Measurements from ENCODE around the gene CA6. TPM values are rescaled to one million over a fixed set of nuclear protein-coding genes. Genes with fewer than 3 reads are reported as not detected.
"Not testable (repeated sequence)": the region's sequence is repeated elsewhere in the genome, so short reads cannot be mapped to it uniquely, and the experiment has no call there.

Gene CA6
- total RNA-seq, 2 donors from 2014 or later = not detected

GRCh38 chr1:9020305-9020704 lies 74.6 kb downstream of the CA6 start:
- Histone ChIP-seq H3K9me3 (ENCODE audit: control insufficient read depth, low read length) (no peaks in the 10 kb centered on the region), H3K4me3 (ENCODE audit: low read length) (no peak overlapping the region), H3K4me1 (ENCODE audit: control insufficient read depth, insufficient read depth, low read length) (no peaks in the 10 kb centered on the region), H3K27me3 (ENCODE audit: control insufficient read depth, insufficient read depth, low read length, poor library complexity, severe bottlenecking) (no peaks in the 10 kb centered on the region), H3K27ac (ENCODE audit: low read depth, low read length) (no peak overlapping the region), H3K9ac (ENCODE audit: extremely low read depth, low read length, poor library complexity, severe bottlenecking) (no peak overlapping the region), H3K36me3 (ENCODE audit: control insufficient read depth, insufficient read depth, low read length) (no peaks in the 10 kb centered on the region)
- Mint-ChIP-seq H3K4me1 (no peaks in the 10 kb centered on the region), H3K36me3 (ENCODE audit: low read depth) (no peaks in the 10 kb centered on the region), H3K4me3 (no peak overlapping the region), H3K9me3 (no peaks in the 10 kb centered on the region), H3K27ac (no peak overlapping the region), H3K27me3 (ENCODE audit: insufficient read depth) (no peaks in the 10 kb centered on the region)
- 88 to 93% methylated on average over 2 to 5 of the region's 6 CpGs for WGBS, 2 experiments (ENCODE audit: insufficient coverage in 1 of 2, insufficient read length in 1 of 2)
- TF ChIP-seq, protein P1, sequence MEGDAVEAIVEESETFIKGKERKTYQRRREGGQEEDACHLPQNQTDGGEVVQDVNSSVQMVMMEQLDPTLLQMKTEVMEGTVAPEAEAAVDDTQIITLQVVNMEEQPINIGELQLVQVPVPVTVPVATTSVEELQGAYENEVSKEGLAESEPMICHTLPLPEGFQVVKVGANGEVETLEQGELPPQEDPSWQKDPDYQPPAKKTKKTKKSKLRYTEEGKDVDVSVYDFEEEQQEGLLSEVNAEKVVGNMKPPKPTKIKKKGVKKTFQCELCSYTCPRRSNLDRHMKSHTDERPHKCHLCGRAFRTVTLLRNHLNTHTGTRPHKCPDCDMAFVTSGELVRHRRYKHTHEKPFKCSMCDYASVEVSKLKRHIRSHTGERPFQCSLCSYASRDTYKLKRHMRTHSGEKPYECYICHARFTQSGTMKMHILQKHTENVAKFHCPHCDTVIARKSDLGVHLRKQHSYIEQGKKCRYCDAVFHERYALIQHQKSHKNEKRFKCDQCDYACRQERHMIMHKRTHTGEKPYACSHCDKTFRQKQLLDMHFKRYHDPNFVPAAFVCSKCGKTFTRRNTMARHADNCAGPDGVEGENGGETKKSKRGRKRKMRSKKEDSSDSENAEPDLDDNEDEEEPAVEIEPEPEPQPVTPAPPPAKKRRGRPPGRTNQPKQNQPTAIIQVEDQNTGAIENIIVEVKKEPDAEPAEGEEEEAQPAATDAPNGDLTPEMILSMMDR (conservative IDR thresholded peaks at IDR 0.05) = no peak
- no peak for DNase-seq

DNA sequence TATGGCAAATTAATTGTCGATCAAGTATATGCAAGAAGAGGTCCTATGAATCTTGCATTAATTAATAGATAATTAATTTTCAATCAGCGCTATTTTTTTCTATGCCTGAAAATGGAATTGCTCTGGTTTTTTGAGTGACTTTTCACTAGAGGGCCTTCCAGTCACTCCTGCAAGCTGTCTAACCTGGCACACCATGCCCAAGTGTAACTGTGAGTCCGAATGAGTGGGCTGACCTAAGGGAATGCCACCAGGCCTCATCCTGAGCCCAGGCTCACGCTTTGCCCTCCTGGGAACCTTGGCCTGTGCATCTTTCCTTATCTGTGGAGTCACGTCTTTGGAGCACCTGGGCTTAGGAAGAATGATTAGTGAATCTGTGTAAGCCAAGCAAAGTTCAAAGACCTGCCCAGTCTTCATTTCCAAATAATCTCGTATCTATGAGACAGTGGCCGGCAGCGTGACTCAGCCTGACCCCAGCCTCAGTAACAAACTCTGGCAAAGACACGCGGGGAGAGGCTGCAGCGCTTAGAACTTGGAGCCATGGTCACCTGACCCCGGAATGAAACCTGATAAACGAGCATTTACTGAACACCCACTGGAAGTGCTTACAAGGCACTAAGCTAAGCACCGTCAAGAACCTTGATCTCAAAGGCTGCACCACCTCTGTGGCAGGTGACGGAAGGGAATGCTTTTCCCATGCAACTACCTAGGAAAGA lies 76.5 kb downstream of the CA6 start:
- H3K27me3 ChIP-seq (ENCODE audit: control insufficient read depth, insufficient read depth, low read length, poor library complexity, severe bottlenecking); H3K27ac Mint-ChIP-seq; H3K27me3 Mint-ChIP-seq (ENCODE audit: insufficient read depth); H3K4me3 ChIP-seq (ENCODE audit: low read length); H3K9me3 ChIP-seq (ENCODE audit: control insufficient read depth, low read length); H3K27ac ChIP-seq (ENCODE audit: low read depth, low read length); H3K9ac ChIP-seq (ENCODE audit: extremely low read depth, low read length, poor library complexity, severe bottlenecking); DNase-seq; H3K36me3 Mint-ChIP-seq (ENCODE audit: low read depth); H3K4me1 ChIP-seq (ENCODE audit: control insufficient read depth, insufficient read depth, low read length); H3K4me1 Mint-ChIP-seq; H3K4me3 Mint-ChIP-seq; H3K9me3 Mint-ChIP-seq; H3K36me3 ChIP-seq (ENCODE audit: control insufficient read depth, insufficient read depth, low read length): not testable (repeated sequence)
- WGBS, 2 experiments (ENCODE audit: insufficient coverage in 1 of 2, insufficient read length in 1 of 2) = 88 to 93% methylated on average over 2 to 10 of the region's 15 CpGs

- H3K27ac ChIP-seq (ENCODE audit: low read depth, low read length) = no peak overlapping the region
Measured at GRCh38 chr1:9022773-9023172, 77.1 kb downstream of the CA6 start.

More at GRCh38 chr1:9022773-9023172, 77.1 kb downstream of the CA6 start:
- Histone ChIP-seq H3K9ac (ENCODE audit: extremely low read depth, low read length, poor library complexity, severe bottlenecking) (no peak overlapping the region), H3K27me3 (ENCODE audit: control insufficient read depth, insufficient read depth, low read length, poor library complexity, severe bottlenecking) (no peaks in the 10 kb centered on the region), H3K4me3 (ENCODE audit: low read length) (no peak overlapping the region), H3K4me1 (ENCODE audit: control insufficient read depth, insufficient read depth, low read length) (no peaks in the 10 kb centered on the region), H3K36me3 (ENCODE audit: control insufficient read depth, insufficient read depth, low read length) (no peaks in the 10 kb centered on the region), H3K9me3 (ENCODE audit: control insufficient read depth, low read length) (no peaks in the 10 kb centered on the region)
- TF ChIP-seq, protein P1 (conservative IDR thresholded peaks at IDR 0.05) = peak; percentile 43
- Mint-ChIP-seq H3K4me1 (no peaks in the 10 kb centered on the region), H3K36me3 (ENCODE audit: low read depth) (no peaks in the 10 kb centered on the region), H3K27me3 (ENCODE audit: insufficient read depth) (no peaks in the 10 kb centered on the region), H3K27ac (no peak overlapping the region), H3K4me3 (no peak overlapping the region), H3K9me3 (no peaks in the 10 kb centered on the region)
- WGBS, 2 experiments (ENCODE audit: insufficient coverage in 1 of 2, insufficient read length in 1 of 2) = 94 to 97% methylated on average over 10 of the region's 10 CpGs
- no peak for DNase-seq

Other genes starting within 250 kb of the CA6 start
- 100 to 1,000 TPM; 159 to 179 TPM for gene RERE, start 128.2 kb upstream of the CA6 start, total RNA-seq
- gene ENO1, start 67.2 kb upstream of the CA6 start, total RNA-seq = 1,000 to 10,000 TPM; 1,263 to 1,351 TPM
- gene SLC2A7, start 80.6 kb downstream of the CA6 start, total RNA-seq = not detected
- not detected for gene SLC2A5, start 123.8 kb downstream of the CA6 start, total RNA-seq
- 1 to 10 TPM; 2.3 to 5.0 TPM for gene GPR157, start 183.2 kb downstream of the CA6 start, total RNA-seq

Data from endodermal cell (in vitro differentiated cells).